ENCODE data around the gene SPESP1.

GRCh38 chr15:68993276-68993675 is 63.0 kb downstream of the SPESP1 start:
- TF ChIP-seq POLR2A (IDR thresholded peaks at IDR 0.05) (no peak), EP300 (IDR thresholded peaks at IDR 0.05) (no peak), POLR2AphosphoS5 (IDR thresholded peaks at IDR 0.05) (no peak)
- TF ChIP-seq, protein P1, sequence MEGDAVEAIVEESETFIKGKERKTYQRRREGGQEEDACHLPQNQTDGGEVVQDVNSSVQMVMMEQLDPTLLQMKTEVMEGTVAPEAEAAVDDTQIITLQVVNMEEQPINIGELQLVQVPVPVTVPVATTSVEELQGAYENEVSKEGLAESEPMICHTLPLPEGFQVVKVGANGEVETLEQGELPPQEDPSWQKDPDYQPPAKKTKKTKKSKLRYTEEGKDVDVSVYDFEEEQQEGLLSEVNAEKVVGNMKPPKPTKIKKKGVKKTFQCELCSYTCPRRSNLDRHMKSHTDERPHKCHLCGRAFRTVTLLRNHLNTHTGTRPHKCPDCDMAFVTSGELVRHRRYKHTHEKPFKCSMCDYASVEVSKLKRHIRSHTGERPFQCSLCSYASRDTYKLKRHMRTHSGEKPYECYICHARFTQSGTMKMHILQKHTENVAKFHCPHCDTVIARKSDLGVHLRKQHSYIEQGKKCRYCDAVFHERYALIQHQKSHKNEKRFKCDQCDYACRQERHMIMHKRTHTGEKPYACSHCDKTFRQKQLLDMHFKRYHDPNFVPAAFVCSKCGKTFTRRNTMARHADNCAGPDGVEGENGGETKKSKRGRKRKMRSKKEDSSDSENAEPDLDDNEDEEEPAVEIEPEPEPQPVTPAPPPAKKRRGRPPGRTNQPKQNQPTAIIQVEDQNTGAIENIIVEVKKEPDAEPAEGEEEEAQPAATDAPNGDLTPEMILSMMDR (IDR thresholded peaks at IDR 0.05), result no peak
